NCI-H2196 treated with DMSO at 0.1 percent for 48 hours (cell line): ENCODE measurements around the gene COL4A1.
"Not testable (repeated sequence)": the region's sequence is repeated elsewhere in the genome, so short reads cannot be mapped to it uniquely, and the experiment has no call there.

Experiments used
- DNase-seq: peaks from one replicate; lab custom pipeline; 2025; ENCODE audit not compliant: unreplicated experiment; lab: John Stamatoyannopoulos, UW

The COL4A1 gene

DNA sequence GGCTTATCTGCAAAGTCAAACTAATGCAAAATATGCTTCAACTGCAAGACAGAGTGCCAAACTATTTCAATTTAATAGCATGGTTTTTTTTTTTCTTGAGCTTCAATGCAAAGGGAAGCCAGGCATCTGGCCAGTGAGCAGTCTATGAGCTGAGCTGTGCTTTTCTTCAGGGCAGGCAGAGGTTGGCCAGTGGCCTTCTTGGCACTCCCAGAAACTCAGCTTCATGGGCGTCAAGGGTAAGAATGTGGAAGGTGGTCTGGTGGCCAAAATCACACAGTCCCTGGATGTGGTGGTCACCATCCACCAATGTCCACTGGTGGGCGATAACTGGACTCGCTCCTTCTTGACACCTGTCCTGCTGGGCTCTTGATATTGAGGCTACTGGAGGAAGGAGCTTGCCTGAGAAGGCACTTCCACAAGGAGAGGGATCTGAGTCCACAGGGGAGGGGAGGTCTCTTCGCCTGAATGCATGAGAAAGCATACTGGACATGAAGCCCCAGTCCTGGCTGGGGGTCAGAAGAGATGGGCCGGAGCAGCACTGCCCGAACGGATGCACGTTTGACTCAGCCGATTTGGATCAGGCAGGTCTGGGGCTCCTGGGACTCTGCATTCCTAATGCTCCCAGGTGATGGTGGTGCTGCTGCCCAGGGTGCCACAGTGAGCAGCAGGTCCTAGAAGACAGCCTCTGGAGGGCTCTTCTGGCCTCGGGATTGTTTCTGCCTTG lies 17.2 kb upstream of the COL4A1 start:
- no peak for DNase-seq

DNA sequence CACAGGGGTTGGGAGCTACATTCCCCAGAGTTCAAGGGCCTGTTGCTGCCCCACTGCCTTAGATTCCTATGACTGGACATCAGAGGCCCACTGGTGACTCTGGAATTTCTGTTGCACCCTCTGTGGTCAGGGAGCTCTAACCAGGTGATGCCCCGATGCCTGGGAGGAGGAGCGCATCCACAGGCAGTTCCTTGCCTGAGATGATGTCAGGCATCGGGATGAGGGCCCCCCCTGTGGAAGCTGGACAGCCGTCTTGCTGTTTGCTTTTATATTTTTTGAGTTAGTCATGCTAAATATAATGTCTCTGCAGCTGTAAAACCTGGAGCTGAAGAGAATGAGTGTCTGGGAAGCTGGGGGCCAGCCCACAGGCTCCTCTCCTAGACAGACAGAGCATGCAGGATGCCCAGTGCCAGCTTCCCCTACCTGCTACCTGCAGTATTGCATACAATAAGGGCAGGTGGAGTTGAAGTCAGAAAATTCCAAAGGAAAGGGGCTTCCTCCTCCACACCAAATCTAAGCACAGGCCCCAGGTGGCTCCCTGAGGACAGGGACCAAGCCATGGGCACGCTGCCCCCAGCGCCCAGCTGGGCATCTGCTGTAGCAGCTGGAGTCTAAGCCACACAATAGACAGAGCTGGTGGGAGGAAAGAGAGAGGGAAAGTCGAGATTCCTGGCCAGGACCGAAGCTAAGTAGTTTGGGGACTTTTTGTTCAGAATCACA lies 16.4 kb upstream of the COL4A1 start:
- no peak for DNase-seq

DNA sequence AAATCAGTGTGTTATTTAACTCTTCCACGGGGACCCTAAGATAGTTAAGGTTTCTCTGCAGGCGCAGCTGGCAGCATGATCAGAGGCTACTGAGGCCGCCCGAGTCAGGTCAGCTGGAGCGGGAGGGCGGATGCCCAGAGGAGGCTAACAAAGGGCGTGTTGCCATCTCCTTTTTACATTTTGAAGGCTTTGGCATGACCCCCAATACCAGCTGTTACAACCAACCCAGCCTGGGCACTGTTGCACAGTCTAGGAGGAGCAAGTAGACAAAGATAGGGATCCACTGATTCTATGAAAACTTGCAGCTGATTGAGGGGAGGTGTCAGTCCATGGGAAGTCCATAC lies 15.8 kb upstream of the COL4A1 start:
- DNase-seq, result no peak

DNA sequence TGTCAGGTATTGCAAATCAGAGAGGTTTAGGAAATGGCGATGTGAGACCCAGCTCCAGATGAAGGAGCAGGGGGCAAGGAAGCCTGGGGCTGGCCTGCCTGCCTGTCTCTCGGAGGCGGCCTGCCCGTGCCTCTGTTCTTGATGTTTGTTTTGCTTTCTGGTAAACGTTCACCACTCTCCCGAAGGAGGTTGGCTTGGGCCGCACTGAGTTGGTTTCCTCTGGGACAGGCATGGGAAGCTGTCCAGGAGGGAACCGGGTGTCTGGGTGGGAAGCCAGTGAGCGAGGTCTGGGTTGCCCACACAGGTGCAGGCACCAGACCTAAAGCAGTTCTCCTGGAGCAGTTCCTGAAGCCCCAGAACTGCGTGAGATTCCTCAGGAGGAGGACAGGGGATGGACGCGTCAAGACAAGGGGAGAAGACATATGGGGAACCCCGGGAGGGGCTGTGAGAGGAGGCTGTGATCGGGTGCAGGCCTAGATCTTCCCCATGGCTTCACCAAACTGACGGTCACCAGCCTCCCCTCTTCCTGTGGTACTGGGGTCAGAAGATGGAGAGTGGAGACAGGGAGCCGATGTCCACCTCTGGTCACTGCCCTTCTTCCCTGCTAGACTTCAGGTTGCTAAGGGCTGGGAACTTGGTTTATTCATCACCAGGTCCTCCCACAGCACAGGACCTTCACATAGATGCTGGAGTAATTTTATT lies 15.3 kb upstream of the COL4A1 start:
- DNase-seq, result no peak

DNA sequence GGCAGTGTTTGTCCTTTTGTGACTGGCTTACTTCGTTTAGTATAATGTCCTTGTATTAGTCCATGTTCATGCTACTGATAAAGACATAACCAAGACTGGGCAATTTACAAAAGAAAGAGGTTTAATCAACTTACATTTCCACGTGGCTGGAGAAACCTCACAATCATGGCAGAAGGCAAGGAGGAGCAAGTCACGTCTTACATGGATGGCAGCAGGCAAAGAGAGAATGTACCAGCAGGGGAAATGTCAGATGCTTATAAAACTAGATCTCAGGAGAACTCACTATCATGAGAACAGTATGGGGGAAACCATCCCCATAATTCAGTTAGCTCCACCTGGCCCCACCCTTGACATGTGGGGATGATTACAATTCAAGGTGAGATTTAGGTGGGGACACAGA lies 14.6 kb upstream of the COL4A1 start:
- DNase-seq, result not testable (repeated sequence)

DNA sequence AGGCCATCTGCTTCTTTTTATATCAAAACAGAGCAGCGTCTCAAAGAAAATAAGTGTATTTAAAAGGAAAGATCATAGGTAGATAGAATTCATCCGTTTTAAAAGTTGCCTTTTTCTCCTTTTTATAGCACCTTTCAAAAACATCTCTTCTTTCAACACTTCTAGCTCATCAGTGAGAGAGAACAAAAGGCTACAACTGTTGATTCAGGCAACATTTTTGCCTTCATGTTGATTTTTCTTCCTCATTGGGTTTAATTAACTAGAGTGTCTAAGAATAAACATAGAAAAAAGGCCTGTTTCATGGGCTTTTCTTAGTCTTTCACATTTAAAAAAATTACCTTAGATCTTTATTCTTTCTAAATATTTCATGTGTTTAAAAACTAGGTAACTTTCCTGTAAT lies 13.7 kb upstream of the COL4A1 start:
- DNase-seq, result no peak

DNA sequence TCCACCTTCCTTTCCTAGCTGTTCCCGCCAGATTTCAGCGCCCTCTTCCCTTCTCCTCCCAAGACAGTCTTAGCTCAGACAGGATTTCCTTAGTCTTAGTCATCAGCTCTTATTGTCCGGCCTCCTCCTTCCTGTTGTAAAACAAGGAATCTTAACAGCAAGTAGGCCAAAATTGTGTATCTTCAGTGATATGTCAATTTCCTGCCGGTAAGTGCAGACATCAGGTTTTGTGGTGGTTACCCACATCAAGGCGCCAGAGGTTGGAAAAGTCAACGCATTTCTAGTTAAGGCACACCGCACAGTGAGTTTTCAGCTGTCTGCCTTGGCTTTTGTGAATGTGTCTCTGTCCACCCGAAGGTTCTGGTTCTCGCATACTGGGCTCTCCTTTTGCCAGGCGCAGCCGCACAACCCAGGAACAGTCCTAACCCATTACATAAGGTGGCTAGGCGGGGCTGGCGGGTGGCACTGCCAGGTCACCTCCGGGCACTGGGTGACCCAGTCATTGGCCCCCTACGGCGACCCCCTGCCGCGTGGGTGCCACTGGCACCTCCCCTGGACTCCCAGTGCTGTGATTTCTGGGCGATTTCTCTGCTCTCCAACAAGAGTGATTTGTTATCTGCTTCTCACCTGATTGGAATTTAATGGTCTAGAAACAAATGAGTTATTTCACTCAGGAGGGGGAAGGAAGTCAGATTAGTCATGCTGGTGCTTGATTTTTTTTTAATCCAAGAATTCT lies 13.0 kb upstream of the COL4A1 start:
- DNase-seq, result no peak

DNA sequence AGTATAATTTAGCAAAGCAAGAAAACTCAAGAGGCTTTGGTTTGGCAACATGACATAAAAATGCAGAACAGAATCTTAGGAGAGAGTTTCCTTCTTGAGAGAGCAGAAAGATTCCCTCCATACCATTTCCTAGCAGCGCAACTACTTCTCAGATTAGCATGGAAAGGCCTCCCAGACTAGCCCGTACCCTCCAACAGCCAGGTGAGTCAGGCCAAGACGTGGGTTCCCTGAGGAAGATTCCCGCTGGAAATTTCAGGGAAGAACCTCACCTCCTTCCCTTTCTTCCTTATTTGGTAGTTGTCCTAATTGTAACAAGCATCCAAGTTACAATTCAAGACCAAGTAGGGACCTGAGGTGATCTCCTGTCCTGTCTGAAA lies 12.4 kb upstream of the COL4A1 start:
- DNase-seq, result no peak

DNA sequence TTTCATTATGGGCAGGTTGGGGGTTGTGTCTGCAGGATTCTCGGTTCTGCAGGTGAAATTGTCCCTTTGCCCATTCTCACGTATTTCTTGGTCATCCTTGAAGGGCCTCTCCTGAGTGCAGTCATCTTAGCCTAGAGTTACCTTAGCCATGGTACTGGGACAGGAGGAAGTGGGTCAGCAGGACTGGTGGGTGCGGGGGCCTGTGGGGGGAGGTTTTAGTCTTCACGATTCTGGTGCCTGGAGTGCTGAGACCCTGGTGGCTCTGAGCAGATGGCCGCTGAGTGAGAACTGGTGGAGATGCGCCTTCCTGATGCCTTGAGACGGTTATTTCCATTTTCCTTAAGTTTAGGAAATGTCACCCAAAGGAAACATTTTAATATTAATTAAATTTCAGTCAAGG lies 12.0 kb upstream of the COL4A1 start:
- no peak for DNase-seq

DNA sequence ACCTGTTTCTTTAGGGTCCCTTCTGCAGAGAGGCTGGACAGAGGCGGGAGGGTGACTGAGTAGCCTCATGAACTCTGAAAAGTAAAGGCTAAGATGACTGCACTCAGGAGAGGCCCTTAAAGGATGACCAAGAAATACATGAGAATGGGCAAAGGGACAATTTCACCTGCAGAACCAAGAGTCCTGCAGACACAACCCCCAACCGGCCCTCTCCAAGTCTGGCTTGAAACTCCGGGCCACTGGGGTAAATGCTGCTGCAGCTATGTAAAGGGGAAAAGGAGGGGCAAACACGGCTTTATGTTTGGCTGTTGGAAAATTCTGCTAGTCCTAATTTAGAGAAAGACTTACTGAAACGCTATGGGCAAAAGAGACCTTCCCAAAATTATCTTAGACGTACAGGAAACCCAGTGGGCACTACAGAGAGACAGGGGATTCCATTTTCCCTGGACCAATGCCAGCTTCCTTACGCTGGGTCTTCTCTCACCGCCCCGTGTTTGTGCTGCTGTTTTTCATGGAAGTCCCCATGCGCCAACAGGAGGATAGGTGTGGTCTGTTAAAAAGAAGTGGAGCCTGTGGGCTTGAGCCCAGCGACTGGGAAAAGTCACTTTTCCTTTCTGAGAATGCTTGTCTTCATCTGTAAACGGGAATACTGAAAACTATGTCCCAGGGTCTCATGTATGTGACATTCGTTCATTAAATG lies 10.7 kb upstream of the COL4A1 start:
- no peak for DNase-seq

DNA sequence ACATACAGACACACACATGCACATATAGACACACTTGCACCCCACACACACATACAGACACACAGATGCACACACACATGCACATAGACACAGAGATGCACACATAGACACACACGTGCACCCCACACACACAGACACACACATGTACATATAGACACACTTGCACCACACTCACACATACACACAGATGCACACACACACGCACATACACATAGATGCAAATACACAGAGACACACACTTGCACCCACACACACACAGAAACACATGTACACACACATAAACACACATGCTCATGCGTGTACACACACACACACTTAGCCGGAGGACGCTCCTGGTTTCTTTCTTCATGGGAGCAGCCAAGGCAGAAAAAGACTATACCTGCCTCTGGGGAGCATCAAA lies 10.1 kb upstream of the COL4A1 start:
- no peak for DNase-seq

DNA sequence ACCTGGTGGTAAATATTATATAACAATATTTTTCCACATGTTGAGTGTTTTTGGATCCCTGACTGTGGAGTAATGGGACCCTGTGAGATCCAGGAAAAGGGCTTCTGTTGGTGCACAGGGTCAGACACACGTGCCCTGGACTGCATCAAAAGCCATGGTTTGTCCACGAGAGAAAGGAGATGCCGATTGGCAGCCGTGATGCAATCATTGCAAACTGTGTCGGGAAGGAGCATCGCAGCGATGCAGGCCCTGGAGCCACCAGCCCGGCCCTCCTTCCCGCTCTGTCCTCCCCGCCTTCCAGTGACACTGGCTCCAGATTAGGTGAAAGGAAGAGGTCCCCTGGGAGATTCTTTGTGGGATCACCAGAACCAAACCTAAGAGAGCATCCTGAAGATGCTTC lies 9.2 kb upstream of the COL4A1 start:
- no peak for DNase-seq

DNA sequence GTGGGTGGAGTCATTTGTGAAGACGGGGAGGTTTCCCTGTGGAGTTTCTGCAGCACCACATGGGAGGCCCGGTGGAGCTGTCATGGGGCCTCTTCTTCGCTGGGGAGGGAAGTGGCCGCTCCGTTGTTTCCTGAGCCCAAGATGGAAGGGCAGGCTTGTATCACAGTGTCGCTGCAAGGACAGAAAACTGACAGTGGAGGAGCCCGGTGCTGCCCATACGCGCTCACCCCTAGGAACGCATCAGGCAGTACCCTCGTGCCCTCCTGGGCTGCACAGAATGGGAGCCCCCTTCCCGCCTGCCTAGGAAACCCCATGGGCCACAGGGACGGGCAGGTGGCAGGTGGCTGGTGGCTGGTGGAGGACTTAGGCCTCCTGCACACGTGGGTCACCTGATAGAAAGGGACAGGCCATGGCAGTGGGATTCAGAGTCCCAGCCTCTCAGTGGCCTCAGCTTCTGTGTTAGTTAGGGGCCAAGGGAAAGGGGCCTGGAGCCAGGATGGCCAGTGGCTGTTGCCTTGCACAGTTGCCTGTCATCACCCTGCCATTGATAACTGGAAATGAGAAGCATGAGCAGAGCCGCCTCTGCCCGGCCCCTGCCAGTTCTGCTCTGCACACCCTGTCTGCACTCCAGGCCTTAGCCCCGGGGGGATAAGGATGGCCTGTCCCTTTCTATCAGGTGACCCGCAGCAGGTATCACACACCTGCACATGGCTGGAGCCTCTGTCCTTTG lies 7.7 kb upstream of the COL4A1 start:
- DNase-seq, result no peak

DNA sequence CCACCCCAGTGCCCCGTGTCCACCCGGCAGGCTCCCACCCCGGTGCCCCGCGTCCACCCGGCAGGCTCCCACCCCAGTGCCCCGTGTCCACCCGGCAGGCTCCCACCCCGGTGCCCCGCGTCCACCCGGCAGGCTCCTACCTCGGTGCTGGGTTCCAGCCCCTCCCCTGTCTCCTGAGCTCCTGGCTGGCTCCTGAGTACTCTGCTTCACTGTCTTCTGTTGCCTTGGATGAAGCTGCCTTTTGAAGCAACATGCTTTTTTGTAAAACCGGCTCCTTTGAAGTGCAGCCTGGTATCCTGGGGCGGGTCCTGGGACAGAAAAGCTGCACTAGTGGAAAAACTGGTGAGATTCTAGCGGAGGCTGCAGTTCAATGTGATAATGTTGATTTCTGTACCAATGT lies 6.8 kb upstream of the COL4A1 start:
- DNase-seq, result not testable (repeated sequence)

DNA sequence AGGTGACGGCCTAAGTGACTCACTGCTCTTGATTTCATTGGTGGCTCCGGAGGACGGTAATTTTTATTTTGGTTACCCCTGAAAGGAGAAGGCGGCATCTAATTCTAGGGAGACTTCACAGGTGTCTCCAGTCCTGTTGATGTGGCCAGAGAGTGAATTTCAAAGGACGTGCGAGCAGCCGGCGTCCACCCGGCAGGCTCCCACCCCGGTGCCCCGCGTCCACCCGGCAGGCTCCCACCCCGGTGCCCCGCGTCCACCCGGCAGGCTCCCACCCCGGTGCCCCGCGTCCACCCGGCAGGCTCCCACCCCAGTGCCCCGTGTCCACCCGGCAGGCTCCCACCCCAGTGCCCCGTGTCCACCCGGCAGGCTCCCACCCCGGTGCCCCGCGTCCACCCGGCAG lies 6.3 kb upstream of the COL4A1 start:
- DNase-seq, result not testable (repeated sequence)

DNA sequence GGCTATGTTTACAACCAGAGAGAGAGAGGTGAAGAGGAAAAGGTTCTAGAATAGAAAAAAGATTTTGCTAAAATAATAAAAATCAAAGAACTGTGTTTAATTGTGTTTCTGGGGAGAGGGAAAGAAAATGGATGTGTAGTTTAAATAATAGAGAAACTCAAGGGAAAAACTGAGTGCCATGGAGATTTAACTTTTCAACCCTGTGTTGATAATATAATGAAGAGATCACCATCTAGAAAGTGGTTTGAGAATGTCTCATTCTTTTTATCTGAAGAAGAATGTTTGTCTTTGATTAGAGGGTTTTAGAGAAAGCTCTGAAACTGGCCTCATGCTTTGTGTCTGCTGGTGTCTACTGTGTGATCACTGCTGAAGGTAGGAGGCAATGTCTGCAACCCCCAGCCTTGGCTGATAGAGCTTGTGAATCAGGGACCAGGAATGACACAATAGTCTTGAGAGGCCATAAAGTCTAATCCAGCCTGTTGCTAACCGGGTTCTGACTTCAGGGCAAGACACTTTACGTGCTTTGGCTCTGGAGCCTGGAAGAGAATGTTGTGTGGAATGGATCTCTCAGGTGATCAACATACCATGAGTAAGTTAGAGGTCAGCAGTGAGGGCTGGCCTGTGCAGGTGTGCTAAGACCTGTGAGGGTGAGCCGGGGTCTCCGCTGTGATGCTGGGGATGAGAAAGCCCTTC lies 5.5 kb upstream of the COL4A1 start:
- DNase-seq, result no peak

DNA sequence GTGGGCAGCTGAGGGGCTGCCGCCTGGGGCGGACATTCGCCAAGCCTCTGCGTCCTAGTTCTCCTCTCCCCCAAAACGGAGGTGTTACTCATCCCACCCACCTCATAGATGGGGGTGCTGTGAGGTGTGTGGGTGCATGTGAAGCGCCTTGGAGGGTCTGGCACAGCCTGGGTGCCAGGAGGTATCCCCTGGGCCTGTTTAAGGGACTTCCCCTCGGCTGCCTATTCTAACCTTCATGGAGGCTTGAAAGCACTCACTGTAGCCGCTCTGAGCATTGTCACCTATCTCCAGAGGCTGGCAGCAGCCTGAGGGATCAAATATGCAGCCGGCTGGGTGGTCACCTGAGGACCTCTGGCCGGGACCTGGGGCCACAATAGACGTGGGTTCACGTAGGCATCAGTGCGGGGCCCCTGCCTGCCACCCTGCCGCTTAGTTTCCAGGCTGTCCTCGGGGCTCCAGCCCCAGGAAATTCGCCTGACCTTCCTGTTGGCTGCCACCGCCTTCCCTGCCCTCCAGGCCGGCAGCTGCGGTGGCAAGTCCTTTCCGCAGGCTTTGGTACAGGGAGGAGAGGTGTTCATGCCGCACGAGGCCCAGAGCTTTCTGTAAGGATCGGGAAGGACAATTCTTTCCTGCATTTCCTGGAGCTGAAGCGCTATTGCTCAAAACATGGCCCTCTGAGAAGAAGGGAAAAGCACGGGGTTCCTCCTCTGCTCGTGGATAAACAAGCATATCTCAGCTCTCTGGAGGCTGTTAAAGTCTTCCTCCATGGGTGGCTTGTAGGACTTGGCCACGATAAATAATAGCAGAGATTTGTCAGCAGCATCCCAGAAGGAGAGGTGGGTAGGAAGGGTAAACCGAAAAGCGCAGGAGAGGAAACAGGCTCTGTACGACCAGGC lies 4.7 kb upstream of the COL4A1 start:
- no peak for DNase-seq

DNA sequence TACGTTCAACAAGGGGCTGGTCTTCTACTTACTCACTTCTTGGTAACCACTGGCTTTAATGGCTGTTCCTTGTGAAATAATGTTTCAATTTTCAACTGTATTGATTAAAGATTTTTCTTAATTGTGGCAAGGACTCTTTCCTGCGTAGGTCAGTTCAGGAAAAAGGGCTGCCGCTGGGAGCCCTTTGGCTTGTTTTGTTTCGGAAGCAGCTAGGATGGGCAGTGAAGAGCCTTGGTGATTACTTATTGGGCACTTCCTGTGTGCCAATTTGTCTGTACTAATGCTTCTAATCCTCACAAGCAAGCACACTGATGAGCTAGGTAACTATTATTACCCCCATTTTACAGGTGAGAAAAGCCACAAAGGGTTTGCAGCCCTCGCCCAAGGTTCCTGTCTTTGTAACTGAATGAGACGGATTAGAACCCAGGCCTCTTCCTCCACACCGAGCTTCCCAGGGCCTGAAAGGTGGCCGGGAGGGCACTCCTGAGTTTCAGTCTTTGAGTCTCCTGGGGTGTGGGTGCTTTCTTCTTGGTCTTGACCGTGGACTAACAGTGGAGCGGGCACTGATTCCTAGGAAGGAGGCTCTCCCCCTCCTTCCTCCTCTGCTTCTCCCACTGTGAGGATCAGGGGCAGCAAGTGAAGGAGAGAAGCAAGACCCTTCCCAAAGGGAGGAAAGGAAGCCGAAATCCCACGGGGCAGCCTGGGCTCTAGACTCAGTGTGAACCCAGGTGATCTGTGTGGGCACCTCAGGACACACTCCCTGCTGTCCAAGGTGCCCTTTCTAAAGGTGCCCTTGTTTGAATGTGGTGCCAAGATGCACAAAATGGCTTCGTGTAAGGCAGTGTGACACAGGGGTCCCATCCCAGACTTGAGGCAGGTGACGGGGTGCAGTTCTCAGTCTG lies 3.8 kb upstream of the COL4A1 start:
- DNase-seq, result no peak
